Gastroesophageal sphincter (tissue), 4 donors: ENCODE data around the gene PTPRG. TPM values are rescaled to one million over a fixed set of nuclear protein-coding genes. Genes with fewer than 3 reads are reported as not detected.

ENCODE experiments used
- ATAC-seq: fragments of 150-250 bp; one replicate; pipeline ENCODE4 v1.9.1; 2016; ENCODE audit warnings: mild to moderate bottlenecking, moderate library complexity
- H3K27ac ChIP-seq, 4 donors: fragments of 200-600 bp; sonication (generic) in 3 of 4; 1 replicate in 3 of 4; 2 replicates in 1 of 4; pipeline ENCODE4 v1.5.1; 2016 to 2019
- H3K27me3 ChIP-seq: fragments of 200-600 bp; sonication (generic); one replicate; pipeline ENCODE4 v1.5.1; 2019
- H3K36me3 ChIP-seq, 2 donors: fragments of 200-600 bp; sonication (generic); one replicate each; pipeline ENCODE4 v1.5.1; 2019; ENCODE audit warnings: control low read depth in 1 of 2
- H3K4me1 ChIP-seq, 3 donors: fragments of 200-600 bp; sonication (generic); 1 replicate in 2 of 3; 2 replicates in 1 of 3; pipeline ENCODE4 v1.5.1; 2016 to 2019; ENCODE audit warnings: control low read depth in 2 of 3
- H3K4me3 ChIP-seq, 2 donors: fragments of 200-600 bp; sonication (generic); one replicate each; pipeline ENCODE4 v1.5.1; 2019; ENCODE audit warnings: mild to moderate bottlenecking in 1 of 2, moderate library complexity in 1 of 2
- H3K9me3 ChIP-seq, 3 donors: fragments of 200-600 bp; sonication (generic); one replicate each; pipeline ENCODE4 v1.5.1; 2017 to 2019; ENCODE audit warnings: control low read depth in 2 of 3
- CTCF ChIP-seq, 4 experiments: fragments of 200-600 bp in 2 of 4; fragments of 450-650 bp in 2 of 4; sonication (generic) in 1 of 4; IDR thresholded peaks; one replicate each; pipeline ENCODE4 v1.5.1; 2017 to 2019; ENCODE audit warnings: antibody characterized with exemption in 4 of 4, mild to moderate bottlenecking in 2 of 4, moderate library complexity in 2 of 4
- EP300 ChIP-seq: sonication (generic); formaldehyde crosslinking; IDR thresholded peaks from one replicate; pipeline ENCODE4 v1.6.1; 2017; ENCODE audit warnings: antibody characterized with exemption, mild to moderate bottlenecking
- POLR2A ChIP-seq, 2 donors: fragments of 450-650 bp; IDR thresholded peaks; one replicate each; pipeline ENCODE4 v1.6.1; 2017; ENCODE audit warnings: antibody characterized with exemption in 2 of 2, mild to moderate bottlenecking in 2 of 2, moderate library complexity in 1 of 2
- POLR2AphosphoS5 ChIP-seq: sonication (generic); formaldehyde crosslinking; IDR thresholded peaks from one replicate; pipeline ENCODE4 v1.6.1; 2017; ENCODE audit warnings: antibody characterized with exemption
- WGBS, 2 donors: methylation state at CpG; one replicate each; pipeline ENCODE4 v1.1.5; 2018; ENCODE audit warnings: low coverage in 1 of 2; 5-methylcytosine and 5-hydroxymethylcytosine counted together
- total RNA-seq, 4 donors: library from RNA; depleted of rRNA; stranded (reverse); fragments of >200 nt; gene quantifications; one replicate each; pipeline ENCODE4 v1.1.0, GENCODE V29; 2016

The PTPRG gene
- total RNA-seq, 4 donors from 2014 or later, result 48.7 to 81.9 (median 52.8) TPM

- WGBS, 2 donors, result 41 to 72% methylated on average over 3 of the region's 3 CpGs
- no peaks in the 10 kb centered on the region for H3K36me3 ChIP-seq
- no peak for ATAC-seq
- H3K4me3 ChIP-seq, result no peak overlapping the region
- no peaks in the 10 kb centered on the region for H3K9me3 ChIP-seq
- TF ChIP-seq POLR2AphosphoS5 (no peak), CTCF (IDR thresholded peaks at IDR 0.05) (no peak), EP300 (no peak)
- peaks cover 0 to 31% (median 4%) of the 10 kb centered on the region in 3 donors for H3K4me1 ChIP-seq
- no peak overlapping the region for H3K27ac ChIP-seq
- H3K27me3 ChIP-seq, result no peaks in the 10 kb centered on the region
Observed at GRCh38 chr3:61937477-61937876, 376.1 kb downstream of the PTPRG start.

GRCh38 chr3:61938878-61939549 lies 377.6 kb downstream of the PTPRG start:
- TF ChIP-seq EP300 (no peak), CTCF (IDR thresholded peaks at IDR 0.05) (no peak), POLR2A (IDR thresholded peaks at IDR 0.05) (no peak), POLR2AphosphoS5 (no peak)
- peaks cover 0 to 26% (median 4%) of the 10 kb centered on the region in 3 donors for H3K4me1 ChIP-seq
- 86 to 89% methylated on average over 8 to 9 of the region's 9 CpGs for WGBS, 2 donors
- H3K27me3 ChIP-seq, result no peaks in the 10 kb centered on the region
- no peaks in the 10 kb centered on the region for H3K36me3 ChIP-seq
- no peak for ATAC-seq
- no peak overlapping the region for H3K4me3 ChIP-seq
- H3K27ac ChIP-seq, result no peak overlapping the region
- no peaks in the 10 kb centered on the region for H3K9me3 ChIP-seq

- Histone ChIP-seq H3K4me1 (peaks cover 0 to 26% (median 4%) of the 10 kb centered on the region in 3 donors), H3K4me3 (no peak overlapping the region), H3K9me3 (no peaks in the 10 kb centered on the region), H3K27me3 (no peaks in the 10 kb centered on the region), H3K36me3 (no peaks in the 10 kb centered on the region), H3K27ac (no peak overlapping the region)
- no peak for TF ChIP-seq POLR2AphosphoS5
- TF ChIP-seq EP300, result no peak
- TF ChIP-seq CTCF (IDR thresholded peaks at IDR 0.05), result no peak
- no peak for TF ChIP-seq POLR2A (IDR thresholded peaks at IDR 0.05)
- no peak for ATAC-seq
- WGBS, 2 donors, result 92 to 100% methylated on average over 1 of the region's 2 CpGs
Observed at GRCh38 chr3:61940236-61940635, 378.9 kb downstream of the PTPRG start.

- 90 to 97% methylated on average over 3 to 4 of the region's 4 CpGs for WGBS, 2 donors
- Histone ChIP-seq H3K4me1 (peaks cover 0 to 32% (median 16%) of the 10 kb centered on the region in 3 donors), H3K27ac (no peak overlapping the region), H3K27me3 (no peaks in the 10 kb centered on the region), H3K36me3 (no peaks in the 10 kb centered on the region), H3K9me3 (no peaks in the 10 kb centered on the region), H3K4me3 (no peak overlapping the region)
- TF ChIP-seq CTCF (IDR thresholded peaks at IDR 0.05) (no peak), POLR2AphosphoS5 (no peak), EP300 (no peak), POLR2A (IDR thresholded peaks at IDR 0.05) (no peak)
- ATAC-seq, result no peak
Observed at GRCh38 chr3:61943975-61944374, 382.6 kb downstream of the PTPRG start.

GRCh38 chr3:61944726-61945125 lies 383.4 kb downstream of the PTPRG start:
- Histone ChIP-seq H3K9me3 (no peaks in the 10 kb centered on the region), H3K27me3 (no peaks in the 10 kb centered on the region), H3K36me3 (no peaks in the 10 kb centered on the region), H3K27ac (no peak overlapping the region), H3K4me1 (peaks cover 0 to 36% (median 16%) of the 10 kb centered on the region in 3 donors), H3K4me3 (no peak overlapping the region)
- TF ChIP-seq CTCF (IDR thresholded peaks at IDR 0.05), result no peak
- no peak for TF ChIP-seq EP300
- TF ChIP-seq POLR2AphosphoS5, result no peak
- TF ChIP-seq POLR2A (IDR thresholded peaks at IDR 0.05), result no peak
- 93 to 95% methylated on average over 5 of the region's 6 CpGs for WGBS, 2 donors
- no peak for ATAC-seq
